NCI-H69 (cell line): ENCODE data around the gene RPS27A.
"Not testable (repeated sequence)": the region's sequence is repeated elsewhere in the genome, so short reads cannot be mapped to it uniquely, and the experiment has no call there.

Experiments used
- DNase-seq: peaks from one replicate; lab custom pipeline; 2025; lab: John Stamatoyannopoulos, UW

RPS27A gene

DNA sequence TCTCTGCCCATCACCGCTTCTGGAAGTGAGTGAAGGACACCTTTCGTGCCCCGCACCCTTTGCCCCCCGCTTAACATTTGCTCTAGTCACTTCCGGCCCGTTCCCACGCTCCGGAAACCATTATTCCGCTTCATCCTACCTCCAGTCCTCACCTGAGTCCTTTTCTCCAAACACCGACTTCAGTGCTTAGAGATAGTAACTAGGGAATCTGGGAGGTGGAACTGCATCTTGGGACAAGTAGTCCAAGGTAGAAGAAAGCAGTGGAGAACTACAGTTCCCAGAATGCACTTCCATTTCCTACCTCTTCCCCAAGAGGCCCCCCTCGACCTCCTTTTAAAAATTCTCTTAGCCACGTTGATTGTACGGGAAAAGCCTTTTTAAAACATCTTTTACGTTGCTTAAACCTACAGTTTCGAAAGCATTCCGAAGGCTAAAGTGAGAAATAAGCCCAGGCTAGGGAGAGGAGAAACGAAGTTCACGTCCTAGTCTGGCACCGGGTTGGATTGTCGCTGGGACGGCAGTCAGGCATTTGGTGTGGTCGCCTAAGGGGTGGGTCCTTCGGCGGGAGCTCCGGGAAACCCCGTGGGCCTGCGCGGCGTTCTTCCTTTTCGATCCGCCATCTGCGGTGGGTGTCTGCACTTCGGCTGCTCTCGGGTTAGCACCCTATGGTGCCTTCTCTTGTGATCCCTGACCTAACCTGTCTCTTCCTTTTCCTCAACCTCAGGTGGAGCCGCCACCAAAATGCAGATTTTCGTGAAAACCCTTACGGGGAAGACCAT, at the start of gene RPS27A, which contains the start of gene CLHC1:
Gene RPS27A, plus strand, starts transcription at position 605 of the 779 bp plus-strand sequence. Its CDS starts 137 bp downstream, at position 742.
Gene CLHC1, minus strand, starts transcription at position 210 of the 779 bp plus-strand sequence. CDS start 9,882 bp downstream, outside the sequence.
- DNase-seq = peak; percentile 97

DNA sequence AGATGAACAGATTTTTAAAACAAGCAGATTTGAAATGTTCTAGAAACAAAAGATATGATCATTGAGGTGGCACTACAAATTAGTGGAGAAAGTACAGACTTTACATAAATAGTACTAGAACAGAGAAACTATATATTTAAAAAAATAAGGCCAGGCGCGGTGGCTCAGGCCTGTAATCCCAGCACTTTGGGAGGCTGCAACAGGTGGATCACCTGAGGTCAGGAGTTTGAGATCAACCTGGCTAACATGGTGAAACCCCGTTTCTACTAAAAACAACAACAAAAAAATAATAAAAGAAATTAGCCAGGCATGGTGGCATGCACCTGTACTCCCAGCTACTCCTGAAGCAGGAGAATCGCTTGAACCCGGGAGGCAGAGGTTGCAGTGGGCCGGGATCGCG, 45.7 kb upstream of the RPS27A start:
- not testable (repeated sequence) for DNase-seq

DNA sequence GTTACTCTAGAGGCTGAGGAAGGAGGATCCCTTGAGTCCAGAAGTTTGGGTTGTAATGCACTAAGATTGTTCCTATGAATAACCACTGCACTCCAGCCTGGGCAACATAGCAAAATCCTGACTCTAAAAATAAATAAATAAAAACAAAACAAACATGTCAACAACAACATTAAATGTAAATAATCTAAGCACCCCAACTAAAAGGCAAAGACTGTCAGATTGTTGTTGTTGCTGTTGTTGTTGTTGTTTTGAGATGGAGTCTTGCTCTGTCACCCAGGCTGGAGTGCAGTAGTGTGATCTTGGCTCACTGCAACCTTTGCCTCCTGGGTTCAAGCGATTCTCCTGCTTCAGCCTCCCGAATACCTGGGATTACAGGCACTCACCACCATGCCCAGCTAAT, 40.6 kb upstream of the RPS27A start:
- DNase-seq = not testable (repeated sequence)

DNA sequence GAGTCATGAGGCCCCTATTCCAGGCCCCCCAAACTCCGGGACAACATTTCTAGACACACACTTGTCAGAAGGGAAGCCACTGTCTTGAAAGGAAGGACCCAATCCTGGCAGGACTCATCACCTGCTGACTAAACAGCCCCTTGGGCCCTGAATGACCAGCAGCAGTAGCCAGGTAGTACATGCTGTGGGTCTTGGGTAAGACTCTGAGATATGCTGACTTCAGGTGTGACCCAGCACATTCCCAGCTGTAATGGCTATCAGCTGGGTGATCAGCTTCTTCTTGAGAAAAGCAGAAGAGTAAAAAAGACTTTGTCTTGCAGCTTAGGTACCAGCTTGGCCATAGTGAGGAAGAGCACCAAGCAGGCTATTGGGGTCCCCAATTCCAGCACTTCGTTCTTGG, 36.0 kb upstream of the RPS27A start:
- no peak for DNase-seq

DNA sequence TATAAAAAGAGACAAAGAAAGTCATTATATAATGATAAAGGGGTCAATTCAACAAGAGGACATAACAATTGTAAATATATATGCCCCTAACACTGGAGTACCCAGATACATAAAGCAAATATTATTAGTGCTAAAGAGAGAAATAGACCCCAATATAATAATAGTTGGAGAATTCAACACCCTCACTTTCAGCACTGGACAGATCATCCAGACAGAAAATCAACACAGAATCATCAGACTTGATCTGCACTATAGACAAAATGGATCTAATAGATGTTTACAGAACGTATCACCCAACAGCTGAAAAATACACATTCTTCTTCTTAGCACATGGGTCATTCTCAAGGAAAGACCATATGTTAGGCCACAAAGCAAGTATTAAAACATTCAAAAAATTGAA, 32.1 kb upstream of the RPS27A start:
- no peak for DNase-seq

DNA sequence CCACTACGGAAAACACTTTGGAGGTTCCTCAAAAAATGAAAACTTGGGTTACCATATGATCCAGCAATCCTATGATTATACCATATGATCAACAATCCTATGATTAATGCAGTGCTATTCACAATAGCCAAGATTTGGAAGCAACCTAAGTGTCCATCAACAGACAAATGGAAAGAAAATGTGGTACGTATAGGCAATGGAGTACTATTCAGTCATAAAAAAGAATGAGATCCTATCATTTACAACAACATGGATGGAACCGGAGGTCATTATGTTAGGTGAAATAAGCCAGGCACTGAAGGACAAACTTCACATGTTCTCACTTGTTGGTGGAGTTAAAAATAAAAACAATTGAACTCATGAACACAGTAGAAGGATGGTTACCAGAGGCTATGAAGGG, 28.0 kb upstream of the RPS27A start:
- DNase-seq = no peak

DNA sequence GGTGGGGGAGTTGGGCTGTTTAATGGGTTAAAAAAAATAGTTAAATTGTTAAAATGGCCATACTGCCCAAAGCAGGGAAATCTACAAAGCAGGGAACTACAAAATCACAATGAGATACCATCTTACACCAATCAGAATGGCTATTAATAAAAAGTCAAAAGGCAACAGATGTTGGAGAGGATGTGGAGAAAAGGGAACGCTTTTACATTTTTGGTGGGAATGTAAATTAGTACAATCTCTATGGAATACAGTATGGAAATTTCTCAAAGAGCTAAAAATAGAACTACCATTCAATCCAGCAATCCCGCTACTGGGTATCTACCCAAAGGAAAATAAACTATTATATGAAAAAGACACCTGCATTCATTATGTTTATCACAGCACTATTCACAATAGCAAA, 27.5 kb upstream of the RPS27A start:
- no peak for DNase-seq

DNA sequence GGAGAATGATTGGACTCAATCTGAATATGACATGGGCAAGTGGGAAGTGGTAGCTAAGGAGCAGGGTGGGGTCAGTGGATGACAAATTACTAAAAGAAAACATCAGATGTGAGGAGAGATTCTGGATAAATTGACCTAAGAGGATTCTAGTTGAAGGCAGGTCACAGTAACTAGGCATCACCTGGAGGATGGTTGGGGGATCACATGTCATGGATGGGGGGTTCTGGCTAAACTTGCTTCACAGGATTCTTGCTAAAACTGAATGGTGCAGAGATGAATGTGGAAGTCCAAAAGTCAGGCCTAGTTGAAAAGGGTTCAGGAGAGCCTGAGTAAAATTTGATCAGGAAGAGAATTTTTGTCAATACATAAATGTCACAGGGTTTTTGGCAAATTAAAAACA, 18.7 kb upstream of the RPS27A start:
- no peak for DNase-seq

DNA sequence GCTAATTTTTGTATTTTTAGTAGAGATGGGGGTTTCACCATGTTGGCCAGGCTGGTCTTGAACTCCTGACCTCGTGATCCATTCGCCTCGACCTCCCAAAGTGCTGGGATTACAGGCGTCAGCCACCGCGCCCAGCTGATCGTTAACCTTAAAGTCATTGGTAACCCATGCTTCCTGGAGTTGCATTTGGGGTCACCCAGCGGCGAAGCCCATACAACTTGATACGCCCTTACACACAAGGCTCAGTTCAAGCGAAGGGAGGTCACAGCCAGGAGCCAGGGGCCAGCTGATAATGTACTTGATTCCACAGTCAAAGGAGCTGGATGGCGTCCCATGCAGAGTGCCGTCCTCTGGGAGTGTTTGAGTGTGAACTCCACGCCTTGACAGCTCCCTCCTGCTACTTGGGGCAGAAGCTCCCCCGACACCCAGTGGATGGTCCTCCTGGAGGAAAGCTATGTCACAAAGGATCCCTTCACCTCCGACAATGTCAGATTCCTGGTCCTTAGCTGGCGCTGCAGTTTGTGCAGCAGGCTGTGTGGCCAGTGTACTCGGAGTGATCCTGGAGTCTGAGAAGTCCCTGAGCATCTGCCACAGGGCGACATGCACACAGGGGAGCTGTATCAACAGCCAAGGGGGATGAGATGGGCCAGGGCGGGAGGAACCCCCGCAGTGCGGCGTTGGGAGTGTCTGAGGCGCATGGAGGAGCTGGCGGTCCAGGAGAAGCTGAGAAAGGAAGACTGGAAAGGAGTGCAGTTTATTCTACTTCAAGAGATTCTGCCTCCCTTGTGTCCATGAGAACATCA, 8.3 kb upstream of the RPS27A start:
- no peak for DNase-seq

DNA sequence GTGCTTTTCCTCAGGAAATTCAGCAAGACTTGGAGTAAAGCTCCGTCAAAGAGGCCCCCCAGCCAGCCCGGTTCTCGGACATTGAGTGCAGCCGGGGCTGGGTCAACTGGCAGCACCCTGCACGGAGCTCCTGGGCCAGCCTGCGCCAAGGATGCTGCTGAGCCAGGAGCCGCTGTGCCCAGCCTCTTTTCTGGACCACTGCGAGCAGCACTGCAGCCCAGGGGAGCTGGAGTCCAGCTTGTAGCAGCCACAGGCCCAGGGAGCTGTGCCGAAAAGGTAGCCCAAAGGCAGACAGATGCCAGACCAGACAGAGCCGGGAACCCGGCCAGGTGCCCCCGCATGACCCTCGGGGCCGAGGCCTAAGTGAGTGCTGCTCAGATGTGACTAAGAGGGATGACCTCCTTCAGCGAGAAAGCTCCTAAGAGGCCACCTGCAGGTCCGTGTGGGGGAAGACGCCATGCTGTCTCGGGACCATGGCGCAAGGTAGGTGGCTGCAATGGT, 7.7 kb upstream of the RPS27A start:
- no peak for DNase-seq

DNA sequence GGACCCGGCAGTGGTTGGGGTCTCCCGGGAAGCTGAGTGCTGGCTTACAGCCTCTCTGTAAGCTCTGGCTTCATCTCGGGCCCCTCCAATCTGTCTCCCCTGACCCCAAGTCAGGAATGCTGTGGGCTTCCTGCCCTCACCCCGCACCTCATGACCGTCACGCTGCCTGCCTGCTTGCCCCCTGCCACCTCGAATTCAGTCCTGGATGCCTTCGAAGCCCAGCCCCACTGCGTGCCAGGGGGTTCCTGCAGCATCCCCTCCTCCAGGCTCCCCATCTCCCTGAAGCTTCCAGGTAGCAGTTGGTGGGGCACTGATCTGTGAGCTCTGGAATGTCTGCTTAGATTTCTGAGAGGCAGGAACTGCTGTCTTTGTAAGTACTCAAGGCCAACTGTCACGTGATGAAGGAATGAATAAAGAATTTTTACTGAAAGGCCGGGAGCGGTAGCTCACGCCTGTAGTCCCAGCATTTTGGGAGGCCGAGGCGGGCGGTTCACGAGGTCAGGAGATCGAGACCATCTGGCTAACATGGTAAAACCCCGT, 6.9 kb upstream of the RPS27A start:
- DNase-seq = no peak

DNA sequence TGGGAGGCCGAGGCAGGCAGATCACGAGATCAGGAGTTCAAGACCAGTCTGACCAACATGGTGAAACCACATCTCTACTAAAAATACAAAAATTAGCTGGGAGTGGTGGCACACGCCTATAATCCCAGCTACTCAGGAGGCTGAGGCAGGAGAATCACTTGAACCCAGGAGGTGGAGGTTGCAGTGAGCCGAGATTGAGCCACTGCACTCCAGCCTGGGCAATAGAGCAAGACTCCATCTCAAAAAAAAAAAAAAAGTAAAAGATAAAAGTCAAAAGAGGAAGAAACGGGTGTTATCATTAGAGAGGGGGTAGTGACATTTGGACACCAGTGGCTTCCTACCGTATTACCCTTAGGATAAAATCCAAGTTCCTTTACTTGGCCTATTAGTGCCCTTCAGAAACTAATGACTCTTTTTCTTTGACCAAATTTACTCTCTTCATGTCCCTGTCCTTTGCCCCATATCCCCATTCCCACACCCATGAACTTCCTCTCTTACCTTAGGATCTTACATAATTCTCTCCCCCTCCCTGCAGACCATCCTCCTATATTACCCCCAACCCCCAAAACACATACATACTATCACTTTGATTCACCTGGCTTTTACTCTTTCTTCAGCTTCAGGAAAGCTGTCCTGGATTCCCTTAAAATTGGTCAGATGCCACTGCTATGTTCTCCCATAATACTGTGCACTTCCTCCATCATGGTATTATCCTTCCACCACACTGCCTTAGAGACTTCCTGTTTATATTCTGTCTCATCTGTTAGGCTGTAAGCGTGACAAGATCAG, 4.9 kb upstream of the RPS27A start:
- not testable (repeated sequence) for DNase-seq

DNA sequence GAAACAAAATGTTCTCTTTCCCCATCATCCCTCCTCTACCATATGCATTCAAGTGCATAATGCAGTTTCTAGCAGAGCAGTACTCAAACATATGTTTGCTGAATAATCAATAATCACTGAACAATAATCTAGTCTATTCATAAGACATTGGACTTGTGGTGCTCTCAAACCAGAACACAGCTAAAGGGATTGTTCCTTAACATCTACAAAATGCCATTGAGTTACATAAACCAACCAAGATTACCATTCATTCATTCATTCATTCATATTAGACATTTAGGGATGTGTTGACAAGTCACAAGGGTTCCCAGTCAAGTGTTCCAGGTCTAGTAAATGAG, 4.3 kb upstream of the RPS27A start:
- no peak for DNase-seq

DNA sequence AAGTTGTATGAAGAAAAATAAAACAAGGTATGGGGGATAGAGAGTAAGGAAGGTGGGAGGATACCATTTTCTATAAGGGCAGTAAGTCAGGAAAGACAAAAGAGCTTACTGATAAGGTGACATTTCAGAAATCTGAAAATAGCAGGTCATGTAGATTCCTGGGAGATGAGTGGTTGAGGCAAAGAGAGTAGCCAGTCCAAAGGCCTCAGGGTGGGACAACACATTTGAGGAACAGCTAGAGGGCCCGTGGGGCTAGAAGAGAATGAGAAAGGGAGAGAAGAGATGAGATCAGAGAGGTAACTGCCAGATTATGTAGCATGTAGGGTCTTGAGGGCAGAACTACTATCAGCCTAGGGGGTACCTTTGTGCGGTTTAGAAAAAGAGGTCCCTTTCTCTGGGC, 3.3 kb upstream of the RPS27A start:
- no peak for DNase-seq

DNA sequence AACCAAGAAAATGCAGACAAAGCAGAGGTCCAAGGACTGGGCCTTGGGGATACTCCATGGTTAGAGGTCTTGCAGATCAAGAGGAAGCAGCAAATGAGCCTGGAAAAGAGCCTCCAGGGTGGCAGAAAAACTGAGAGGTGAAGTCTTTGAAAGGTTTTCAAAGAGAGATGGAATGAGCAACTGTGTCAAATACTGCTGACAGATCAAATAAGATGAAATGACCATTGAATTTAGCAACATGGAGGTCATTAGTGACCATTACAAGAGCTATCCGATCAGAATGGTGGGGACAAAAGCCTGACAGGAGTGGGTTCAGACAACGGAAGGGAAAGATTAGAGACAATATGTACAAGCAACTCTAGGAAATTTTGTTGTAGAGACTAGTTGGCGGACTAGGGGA, 1.9 kb upstream of the RPS27A start:
- DNase-seq = no peak

DNA sequence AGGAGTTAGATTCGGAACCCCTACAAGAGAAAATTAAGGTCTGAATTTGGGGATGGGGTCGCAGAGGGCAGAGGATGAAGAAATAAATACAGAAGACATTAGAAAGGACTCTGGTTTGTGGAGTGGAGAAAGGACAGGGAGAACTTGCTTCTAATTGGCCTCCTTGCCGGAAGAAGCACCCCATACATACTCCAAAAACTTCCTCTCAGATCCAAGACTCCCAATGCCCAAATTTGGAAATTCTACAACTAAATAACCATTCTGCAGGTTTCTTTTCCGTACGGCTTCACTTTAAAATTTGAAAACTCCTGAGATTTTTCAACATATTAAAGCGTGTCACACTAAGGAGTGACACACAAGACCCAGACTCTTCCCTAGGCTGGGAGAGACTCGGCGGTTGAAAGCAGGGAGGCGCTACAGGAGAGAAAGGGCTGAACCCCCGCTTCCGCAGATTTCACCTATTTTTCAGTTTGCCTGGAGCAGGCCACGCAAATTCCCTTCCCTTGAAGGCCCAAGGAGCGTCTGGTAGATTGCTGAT, 873 bp upstream of the RPS27A start:
- DNase-seq = peak; percentile 75

DNA sequence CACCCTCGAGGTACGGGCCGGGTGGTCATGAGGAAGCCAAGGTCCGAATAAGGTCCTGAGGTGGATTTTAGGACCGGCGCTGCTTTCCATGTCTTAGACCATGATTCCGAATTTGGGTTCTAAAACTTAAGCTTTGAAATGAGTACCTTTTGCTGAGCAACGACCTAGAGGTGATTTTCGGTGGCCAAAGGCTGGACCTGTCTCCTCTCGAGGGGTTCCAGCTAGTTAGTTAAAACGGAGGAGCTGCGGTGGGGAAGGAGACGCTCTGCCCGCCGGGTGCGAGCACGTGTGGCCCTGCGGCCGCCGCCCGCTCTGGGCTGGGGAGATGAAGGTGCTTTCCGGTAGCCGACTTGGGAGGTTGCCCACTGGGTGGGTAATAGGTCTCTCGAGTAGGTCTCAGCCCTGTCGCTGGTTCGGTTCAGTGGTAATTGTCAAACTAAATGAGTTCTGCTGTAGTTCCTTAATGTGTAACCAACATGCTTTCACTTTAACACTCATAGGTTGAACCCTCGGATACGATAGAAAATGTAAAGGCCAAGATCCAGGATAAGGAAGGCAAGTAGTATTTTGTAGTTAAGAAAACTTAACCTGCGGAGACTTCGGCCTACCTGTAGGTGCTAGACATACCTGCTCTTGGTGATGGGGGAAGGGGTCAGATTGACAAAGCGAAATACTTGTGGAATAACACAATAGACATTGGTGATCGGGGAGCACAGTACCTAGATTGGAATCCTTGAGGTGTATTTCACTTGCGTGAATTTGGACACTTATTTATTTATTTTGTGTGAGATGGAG, 572 bp downstream of the RPS27A start:
- DNase-seq = peak; percentile 33

DNA sequence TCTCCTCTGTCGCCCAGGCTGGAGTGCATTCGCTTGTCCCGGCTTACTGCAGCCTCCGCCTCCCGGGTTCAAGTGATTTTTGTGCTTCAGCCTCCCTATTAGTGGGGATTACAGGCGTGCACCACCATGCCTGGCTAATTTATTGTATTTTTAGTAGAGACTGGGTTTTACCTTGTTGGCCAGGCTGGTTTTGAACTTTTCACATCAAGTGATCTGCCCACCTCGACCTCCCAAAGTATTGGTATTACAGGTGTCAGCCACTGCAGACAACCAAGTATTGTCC, 1.1 kb downstream of the RPS27A start:
- no peak for DNase-seq

DNA sequence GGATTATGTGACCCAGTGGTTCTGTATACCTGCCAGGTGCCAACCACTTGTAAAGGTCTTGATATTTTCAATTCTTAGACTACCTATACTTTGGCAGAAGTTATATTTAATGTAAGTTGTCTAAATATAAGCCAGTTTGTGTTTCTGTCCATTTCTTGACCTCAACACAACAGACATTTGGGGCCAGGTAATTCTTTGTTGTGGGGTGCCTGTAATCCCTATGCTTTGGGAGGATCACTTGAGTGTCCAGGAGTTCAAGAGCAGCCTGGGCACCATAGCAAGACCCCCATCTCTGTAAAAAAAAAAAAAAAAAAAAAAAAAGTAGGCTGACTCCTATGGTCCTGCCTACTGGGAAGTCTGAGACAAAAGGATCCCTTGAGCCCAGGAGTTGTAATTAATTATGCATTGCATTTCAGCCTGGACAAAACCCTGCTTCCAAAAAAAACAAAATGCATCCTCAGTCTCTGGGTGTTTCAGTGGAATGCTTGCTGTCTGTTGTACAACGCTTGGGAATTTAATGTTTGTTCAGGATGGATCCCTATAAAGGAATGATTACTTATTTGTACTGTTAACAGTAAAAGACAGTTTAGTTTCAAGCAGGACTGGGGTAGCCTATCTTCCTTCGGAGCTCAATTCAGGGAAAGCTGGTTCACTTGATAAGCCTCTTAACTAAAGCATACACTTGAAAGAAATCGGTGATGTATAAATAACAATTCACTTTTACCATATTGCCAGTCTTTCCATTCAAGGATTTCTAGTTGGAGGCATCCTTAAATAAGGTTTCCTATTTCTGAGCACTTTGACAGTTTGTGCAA, 3.4 kb downstream of the RPS27A start:
- DNase-seq = no peak

DNA sequence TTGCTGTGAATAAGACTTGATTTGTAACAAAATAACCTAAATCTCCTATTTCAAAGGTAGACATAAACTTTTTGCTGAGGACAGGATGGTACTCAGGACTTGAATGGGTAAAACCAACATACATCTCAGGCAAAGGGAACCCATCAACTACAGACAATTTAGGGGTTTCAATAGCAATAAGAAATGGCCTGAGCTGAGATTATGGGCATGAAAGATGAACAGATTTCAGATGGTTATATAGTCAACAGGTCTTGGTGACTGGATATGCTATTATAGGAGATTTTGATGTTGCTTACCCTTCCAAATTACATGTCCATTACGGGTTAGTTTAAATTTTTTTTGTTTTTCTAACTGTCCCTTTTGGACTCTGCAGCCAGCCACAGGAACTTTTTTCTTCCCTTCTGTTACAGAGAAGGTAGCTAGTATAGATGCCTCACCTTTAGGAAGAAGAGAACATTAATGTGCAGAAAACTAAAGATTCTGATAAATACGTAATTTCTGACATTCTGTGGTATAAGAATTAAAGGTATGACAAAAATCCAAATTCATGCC, 4.6 kb downstream of the RPS27A start:
- no peak for DNase-seq
